ENCODE measurements around the gene CHRNA4.
"Not testable (repeated sequence)": the region's sequence is repeated elsewhere in the genome, so short reads cannot be mapped to it uniquely, and the experiment has no call there.

CHRNA4 gene

DNA sequence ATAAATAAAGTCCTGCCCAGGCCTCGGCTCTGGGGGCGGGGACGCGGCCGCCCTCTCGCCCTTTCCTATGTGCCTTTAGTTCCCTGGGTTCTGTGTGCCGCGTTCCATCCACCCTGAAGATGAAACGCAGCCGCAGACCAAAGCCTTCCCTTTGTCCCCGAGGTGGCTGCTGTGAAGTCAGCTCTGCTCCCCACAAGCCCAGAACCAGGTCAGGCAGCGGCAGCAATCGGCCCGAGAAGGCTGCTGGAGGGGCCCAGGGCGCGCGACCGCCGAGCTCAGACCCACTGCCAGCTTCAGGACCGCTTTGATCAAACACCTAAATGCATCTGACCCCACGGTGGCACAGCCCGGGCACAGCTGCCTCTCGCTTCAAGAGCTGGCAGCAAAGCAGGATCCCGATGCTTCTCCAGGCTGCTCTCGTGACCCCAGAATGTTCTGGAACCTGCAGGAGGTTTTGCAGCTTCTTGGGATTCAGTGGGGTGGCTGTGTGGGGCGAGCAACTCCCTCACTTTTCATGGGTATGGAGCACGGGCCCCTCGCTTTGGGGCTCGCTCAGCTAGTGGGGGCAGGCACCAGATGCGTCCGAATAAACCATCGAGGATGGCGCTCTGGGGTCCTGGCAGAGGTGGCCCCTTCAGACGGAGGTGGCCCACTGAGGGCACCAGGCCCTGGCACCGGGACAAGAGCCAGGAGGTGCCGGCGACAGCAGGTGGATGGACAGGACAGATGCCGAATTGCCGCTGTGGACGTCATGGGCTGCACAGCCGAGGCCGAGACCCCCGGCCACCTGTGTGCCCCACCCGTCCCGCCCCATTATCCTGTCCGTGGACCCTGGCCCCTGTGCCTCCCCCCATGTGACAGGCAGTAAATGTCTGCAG, 13.0 kb downstream of the CHRNA4 start:
- DNase-seq: no peak

- no peak for DNase-seq
Observed at GRCh38 chr20:63347081-63347741, 13.9 kb downstream of the CHRNA4 start.

DNA sequence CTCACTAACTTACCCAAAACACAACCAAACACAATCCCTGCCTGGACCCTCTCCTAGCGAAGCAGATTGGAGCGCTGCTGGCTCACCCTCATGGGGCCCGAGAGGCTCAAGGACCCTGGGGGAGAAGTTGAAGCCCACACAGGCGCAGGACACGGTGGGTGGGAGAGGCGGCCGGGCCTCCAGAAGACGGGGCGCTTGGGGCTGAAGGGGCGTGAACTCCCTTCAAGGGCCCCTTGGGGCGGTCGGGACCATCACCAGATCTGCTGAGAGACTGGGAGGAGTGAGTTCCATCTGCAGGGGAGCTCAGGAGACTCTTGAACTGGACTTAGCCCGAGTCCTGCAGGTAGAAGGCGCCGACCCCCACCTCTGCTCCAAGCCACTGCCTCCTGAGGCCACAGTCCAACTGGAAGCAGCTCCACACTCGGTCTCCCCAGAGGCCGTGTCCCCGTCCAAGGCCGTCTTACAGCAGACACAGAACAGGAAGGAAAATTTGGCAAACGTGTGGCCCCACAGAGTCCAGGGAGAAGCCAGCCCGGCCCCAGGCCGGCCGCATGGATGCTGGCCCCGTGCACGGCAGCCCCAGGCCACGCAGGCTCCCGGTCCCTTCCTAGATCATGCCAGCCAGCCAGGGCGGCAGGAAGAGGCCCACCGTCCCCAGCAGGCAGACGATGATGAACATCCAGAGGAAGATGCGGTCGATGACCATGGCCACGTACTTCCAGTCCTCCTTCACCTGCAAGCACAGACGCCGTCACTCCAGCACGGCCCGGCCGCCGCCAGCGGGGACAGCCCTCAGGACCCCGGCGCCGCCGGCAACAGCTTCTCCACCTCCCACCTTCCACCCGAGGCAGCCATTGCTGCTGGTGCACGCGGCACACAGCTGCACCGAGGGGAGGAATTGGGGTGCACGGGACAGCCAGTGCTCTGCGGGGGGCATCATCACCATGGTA, 14.7 kb downstream of the CHRNA4 start:
- no peak for DNase-seq

DNA sequence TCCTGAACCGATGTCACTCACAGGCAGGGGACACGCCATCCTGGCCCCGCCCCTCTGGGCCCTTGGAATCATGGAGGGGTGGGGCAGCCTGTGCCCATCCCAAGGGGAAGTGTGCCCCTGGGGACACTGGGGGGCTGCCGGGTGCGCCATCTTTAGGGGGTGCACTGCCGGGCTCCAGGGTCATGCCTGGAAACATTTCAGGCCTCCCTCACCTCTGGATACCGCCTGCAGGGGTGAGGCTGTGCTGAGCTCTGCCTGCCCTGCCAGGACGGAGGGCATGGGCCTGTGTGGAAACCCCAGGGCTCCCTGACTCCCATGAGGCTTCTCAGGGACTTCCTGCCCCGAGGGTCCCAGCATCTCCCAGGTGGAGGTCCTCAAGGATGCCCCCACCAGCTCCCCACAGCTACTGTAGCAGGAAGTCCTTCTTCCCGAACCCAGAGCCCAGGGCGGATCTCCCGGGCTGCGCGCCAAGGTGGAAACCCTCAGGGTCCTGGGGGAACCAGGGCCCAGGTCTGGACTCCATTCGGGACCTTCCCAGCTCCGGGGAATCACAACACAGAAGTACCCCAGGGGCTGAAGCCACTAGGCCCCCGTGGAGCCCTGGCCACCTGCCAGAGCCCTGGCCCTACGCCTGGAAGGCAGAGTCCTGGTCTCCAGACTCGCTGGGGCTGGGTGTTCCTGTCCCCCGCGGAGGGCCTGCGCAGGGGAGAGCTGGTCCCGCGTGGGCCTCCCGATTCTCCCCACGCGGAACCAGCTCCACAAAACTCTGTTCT, 15.6 kb downstream of the CHRNA4 start:
- DNase-seq: no peak

GRCh38 chr20:63344616-63345327, 16.4 kb downstream of the CHRNA4 start:
- DNase-seq: no peak

- DNase-seq: no peak
Observed at GRCh38 chr20:63343460-63344445, 17.4 kb downstream of the CHRNA4 start.

- no peak for DNase-seq
Observed at GRCh38 chr20:63342561-63343459, 18.3 kb downstream of the CHRNA4 start.

GRCh38 chr20:63340158-63340688, 20.9 kb downstream of the CHRNA4 start:
- DNase-seq: not testable (repeated sequence)

- DNase-seq: not testable (repeated sequence)
Observed at GRCh38 chr20:63339154-63340094, 21.7 kb downstream of the CHRNA4 start.

DNA sequence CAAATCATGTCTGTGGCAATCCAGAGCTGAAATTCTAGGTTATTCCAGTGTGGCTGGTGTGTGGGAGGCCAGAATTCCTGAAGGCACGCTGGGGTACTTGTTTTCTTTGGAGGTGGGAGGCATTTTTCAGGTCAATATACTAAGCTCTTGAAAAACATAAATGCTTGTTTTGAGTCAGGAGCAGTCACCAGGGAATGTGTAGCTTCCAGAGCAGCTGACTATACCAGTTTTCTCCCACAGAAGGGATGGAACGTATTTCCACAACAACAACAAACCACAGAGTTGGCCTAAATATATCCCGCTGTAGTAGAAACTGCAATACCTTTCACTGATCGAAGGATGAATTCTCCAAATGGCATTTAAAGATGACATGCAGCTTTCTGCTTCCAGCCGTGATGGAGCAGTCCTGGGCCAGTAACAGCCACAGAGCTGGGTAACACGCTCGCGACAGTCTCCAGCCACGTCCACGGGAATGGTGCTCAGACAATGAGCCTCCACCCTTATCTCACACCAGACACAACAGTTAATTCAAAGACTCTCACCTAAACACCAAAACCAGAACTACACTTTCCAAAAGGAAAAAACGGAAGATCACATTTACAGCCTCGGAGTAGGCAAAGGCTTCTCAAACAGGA, 23.2 kb downstream of the CHRNA4 start:
- no peak for DNase-seq

DNA sequence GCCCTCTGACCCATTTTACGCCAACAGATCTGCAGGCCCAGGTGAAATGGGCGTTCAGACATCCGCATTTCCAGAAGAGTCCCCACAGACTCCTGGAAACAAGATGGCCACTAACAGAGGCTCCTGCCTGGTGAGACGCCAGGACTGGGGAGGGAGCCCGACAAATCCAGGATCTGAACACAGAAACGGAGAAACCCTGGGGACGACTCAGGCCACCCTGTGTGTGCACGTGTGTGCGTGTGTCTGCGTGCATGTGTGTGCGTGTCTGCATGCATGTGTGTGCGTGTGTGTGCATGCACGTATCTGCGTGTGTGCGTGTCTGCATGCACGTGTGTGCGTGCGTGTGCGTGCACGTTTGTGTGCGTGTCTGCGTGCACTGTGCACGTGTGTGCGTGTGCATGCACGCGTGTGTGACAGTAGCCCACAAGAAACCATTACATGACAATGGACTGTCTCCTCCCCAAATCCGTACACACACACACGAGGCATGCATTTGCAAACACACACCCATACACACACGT, 24.9 kb downstream of the CHRNA4 start:
- DNase-seq: no peak

DNA sequence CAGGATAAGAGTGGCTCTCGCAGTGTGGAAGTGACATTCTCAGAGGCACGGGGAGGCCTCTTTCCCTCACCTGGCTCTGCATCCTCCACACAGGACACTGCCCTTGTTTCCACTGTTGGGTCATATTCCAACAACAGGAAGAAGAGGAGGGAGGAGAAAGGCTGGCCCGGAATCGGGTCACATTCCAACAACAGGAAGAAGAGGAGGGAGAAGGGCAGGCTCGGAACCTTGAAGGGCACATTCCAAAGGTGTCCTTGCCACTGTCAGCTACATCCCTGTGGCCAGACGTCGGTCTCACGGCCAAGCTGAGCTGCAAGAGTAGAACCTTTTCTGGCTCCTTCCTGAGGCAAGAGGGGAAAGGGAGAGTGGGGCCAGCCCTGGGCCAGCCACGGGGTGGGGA, 25.4 kb downstream of the CHRNA4 start:
- no peak for DNase-seq

GRCh38 chr20:63335060-63335459, 26.1 kb downstream of the CHRNA4 start:
- not testable (repeated sequence) for DNase-seq

DNA sequence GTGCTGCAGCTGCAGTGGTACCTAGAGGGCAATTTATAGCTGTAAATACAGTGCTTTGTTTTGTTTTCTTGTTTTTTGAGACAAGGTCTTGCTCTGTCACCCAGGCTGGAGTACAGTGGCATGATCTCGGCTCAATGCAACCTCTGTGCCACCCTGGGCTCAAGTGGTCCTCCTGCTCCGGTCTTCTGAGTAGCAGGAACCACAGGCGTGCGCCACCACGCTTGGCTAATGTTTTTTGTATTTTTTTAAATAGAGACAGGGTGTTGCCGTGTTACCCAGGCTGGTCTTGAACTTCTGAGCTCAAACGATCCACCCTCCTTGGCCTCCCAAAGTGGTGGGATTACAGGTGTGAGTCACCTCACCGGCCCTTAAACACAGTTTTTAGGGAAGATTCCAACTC, 26.8 kb downstream of the CHRNA4 start:
- DNase-seq: no peak

DNA sequence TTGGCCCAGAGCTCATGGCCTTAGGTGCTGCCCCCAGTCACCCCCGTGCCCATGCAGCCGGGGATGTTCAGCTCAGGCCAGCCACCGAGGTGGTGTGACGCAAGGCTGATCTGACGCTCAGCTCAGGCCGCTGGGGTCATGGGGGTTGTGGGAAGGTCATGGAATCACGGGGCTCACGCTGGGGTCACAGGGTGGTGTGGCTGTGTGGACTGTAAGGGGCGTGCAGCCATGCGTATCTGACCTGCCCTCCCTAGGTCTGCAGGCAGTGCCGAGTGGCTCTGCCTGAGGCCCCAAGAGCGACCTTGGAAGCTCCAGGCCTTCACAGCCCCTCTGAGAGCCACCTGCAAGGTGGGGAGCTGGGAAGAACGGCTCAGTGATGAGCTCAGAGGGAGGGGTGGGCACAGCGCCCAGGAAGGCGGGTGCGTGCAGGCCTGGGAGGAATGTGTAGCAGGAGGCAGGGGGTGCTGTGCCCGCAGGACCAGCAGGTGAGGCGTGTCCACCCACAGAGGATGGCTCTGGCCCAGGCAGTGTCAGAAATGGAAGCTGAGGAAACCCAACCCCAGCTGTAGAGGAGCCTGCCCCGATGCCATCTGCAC, 27.8 kb downstream of the CHRNA4 start:
- no peak for DNase-seq

DNA sequence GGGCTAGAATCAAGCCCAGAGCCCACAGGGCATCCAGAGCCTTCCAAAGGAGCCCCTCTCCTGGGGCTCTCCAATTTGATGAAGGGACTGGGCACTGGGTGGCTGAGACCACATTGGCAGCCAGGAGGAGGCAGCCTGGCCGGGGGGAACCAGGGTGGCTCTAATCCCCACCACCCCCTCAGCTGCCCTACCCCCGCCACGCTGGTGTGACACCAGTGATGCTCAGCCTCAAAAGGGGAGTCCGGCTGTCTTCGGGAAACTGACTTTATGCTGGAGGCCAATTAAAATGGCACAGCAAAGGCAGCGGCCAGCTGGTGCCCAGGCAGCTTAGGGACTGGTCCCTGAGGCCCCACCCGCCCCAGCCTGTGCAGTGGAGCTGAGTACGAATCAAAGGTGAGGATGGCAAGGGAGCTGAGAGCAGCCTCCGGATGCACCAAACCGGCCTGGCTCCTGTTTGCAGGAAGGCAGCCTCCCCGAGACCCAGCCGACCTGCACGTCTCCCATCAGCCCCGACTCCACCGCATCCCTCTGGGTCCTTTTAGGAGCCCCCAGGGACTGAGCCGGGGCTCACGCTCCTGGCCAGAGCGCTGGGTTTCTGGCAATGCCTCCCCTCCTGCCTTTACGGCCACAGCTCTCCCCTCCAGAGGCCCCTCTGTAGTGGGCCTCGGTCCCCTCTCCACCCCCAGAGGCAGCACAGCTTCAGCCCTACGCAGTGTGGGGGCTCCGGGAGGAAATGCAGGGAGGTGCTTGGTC, 28.5 kb downstream of the CHRNA4 start:
- DNase-seq: no peak
